HG03280 (cell line): Measurements from ENCODE around the gene TSPAN4.

Experiments
- ATAC-seq: cut with Tn5 transposase; IDR thresholded peaks from one replicate; pipeline ENCODE4 v1.9.1; 2021; ENCODE audit warnings: mild to moderate bottlenecking, moderate library complexity; ENCODE audit not compliant: unreplicated experiment

The TSPAN4 gene

DNA sequence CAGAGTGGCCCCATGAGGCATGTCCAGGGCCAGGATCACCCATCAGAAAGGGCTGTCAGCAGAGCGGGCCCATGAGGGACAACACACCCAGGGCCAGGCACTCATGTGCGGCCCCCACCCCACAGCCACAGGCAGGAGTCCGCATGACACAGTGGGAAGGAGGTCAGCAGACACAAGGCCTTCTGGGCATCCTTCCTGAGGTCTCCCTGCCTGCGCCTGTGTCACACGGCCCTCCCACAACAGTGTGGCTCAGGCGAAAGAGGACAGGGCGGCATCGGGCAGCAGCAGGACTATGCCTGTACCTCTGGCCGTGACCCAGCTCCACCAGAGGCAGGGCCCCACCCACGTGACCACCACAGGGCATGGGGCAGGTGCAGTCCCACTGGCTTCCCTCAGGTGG lies 40.9 kb downstream of the TSPAN4 start:
- ATAC-seq: no peak

DNA sequence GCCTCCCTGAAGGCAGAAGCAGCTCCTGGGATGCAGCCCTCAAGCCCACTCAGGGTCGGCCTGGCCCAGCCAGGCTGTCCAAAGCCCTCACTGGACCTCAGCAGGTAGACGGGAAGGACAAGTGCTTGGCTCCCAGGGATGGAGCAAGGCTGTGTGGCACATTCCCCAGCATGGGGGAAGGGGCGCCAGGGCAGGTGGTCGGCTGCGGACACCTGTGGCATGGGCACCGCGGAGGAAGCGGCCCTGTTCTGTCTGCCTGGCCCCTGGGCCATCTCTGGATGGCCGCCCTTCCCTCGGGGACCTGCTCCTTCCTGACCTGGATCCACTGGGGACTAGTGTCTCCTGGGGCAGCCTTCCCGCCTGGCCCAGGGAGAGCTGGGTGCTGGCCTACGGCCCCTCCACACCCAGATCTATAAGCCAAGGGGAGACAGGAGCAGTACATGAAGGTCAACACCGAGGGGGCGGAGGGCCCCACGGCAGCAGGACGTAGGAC lies 42.0 kb downstream of the TSPAN4 start:
- no peak for ATAC-seq

DNA sequence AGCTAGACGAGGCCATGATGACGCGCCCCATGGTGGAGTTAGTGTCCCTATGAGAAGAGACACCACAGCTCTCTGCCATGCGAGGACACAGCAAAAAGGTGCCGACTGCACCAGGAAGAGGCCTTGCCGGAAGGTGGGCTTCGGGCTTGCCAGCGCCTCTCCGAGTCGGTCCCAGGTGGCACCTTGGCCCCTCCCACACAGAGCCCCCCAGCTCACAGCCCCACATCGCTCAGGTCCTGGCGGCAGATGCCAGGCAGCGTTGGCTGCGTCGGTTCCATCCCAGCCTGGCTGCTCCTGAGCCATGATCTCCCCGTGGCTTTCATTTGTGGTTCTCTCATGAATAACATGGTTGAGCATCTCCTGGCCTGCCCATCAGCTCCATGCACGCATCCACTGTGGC lies 43.9 kb downstream of the TSPAN4 start:
- no peak for ATAC-seq

DNA sequence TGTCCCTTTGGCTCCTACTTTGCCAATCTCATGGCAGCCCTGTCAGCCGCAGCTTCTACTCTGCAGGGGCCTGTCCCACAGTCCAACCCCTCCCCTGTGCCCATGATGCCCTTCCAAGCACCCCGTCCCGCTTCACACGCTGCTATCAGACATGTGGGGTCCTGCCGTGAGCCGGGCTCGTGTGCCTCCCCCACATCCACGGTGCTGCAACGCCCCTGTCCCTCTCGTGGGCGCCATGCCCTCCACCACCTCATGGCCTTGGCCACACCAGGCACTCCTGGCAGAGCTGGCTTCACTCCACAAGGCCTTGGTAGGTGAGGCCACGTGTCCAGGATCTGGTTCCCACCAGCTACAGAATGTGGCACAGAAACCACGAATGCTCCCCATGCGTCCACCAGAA lies 44.9 kb downstream of the TSPAN4 start:
- no peak for ATAC-seq

DNA sequence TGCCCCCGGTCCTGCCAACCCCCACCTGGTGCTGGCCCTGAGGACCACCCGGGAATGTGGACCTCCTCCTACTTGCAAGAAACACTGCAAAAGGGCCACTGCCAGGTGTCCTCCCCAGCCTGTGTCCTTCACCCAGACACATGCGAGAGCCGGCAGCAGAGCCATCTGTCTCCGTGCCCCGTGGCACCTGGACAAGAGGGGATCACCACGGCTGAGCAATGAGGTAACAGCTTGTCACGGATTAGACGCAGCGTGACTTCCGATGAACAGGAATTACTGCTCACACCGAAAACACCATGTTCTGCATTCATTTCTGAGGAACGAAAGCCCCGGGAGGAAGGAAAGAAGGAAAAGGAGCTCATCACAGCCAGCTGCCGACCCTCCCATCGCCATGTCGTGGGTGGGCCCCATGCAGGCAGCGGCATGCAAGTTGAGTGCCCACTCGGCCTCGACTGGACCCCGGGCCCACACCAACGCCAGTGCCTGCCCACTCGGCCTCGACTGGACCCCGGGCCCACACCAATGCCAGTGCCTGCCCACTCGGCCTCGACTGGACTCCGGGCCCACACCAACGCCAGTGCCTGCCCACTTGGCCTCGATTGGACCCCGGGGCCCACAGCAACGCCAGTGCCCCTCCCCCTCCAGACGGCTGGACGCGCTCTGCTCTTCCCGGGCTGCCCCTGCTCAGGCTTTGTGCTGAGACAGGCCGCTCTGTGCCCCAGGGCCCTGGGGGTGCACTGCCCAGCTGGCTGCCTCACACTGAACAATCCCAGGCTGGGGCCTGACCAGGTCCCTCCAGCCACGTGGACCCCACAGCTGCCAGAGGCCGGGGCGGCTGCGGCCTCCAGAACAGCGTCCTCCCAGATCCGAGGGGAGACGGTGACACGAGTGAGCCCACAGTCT lies 45.9 kb downstream of the TSPAN4 start:
- ATAC-seq: no peak

DNA sequence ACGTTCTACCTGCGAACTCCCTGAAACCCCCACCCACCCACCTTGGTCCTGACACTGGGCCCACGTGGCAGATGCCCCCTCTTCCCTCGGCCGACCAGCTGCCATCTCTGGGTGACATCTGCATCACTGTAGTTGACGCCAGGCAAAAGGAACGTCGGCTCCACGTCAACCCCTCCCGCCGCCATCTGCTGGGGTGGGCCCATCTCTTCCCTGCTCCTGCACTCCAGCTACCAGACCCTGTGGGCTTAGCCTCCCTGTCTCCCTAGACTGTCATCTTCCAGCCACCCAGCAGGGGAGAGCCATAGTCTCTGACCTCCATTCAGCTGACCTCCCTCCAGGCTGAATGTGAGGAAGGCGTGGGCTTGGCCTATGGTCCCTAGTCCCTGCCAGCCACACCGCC lies 46.6 kb downstream of the TSPAN4 start:
- no peak for ATAC-seq

DNA sequence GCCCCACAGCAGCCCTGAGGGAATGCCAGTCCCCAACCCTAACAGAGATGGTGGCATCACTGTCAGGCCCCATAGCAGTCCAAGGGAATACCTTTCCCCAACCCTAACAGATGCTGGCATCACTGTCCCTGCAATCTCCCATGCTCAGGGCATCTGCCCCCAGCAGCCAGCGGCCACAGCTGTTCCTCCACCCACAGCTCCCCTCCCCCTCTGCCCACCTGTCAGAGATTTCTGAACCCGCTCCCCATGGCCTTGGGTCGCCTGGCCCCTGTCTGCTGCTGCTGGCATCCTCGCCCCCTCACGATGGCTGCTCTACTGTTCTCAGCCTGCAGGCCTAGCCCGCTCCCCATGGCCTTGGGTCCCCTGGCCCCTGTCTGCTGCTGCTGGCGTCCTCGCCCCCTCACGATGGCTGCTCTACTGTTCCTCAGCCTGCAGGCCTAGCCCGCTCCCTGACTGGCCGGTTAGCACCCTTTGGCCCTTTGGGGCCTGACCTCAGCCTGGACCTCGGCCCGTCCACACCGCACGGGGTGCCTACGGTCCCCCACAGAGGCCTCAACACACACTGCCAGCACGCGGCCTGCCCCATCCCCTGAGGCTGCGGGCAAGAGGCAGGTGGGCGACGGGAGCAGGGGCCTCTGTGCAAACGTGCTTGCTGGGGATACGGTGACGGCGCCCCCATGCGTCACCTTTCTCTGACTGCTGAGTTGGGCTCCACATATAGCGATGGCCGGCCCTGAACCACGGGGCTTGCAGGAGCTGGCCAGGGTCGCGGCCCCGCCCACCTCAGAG lies 47.2 kb downstream of the TSPAN4 start:
- ATAC-seq: no peak

DNA sequence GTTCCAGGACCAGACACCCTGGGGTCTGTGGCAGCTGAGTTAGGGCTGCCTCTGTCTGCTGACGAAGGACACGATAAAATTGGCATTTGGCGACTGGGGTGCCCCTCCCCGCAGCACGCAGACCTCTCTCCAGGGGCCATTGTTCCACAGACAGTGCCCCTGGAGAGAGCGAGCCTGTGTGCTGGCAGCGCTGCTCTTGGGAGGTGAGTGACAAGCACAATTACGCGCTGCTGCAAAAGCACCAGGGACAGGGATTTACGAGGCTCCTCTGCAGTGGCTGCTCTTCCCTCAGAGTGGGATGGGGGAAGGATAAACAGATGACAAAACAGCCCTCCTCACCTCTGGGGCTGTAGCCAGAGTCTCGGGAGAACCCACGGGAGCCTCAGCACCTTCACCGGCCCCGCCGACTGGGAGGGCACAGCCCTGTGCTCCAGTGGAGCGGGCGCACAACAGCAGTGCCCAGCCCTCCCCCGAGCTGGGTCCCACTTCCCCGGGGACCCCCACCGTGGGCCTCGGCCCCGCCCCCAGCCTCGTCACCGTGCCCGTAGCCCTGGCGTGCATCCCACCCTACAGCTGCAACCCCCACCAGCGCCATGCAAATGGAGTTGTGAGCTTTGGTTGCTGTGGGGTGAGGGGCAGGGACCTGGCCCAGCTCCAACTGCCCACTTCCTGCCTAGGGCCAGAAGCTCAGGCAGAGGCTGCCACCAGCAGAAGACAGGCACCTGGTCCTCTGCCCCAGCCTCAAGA lies 48.3 kb downstream of the TSPAN4 start:
- no peak for ATAC-seq

DNA sequence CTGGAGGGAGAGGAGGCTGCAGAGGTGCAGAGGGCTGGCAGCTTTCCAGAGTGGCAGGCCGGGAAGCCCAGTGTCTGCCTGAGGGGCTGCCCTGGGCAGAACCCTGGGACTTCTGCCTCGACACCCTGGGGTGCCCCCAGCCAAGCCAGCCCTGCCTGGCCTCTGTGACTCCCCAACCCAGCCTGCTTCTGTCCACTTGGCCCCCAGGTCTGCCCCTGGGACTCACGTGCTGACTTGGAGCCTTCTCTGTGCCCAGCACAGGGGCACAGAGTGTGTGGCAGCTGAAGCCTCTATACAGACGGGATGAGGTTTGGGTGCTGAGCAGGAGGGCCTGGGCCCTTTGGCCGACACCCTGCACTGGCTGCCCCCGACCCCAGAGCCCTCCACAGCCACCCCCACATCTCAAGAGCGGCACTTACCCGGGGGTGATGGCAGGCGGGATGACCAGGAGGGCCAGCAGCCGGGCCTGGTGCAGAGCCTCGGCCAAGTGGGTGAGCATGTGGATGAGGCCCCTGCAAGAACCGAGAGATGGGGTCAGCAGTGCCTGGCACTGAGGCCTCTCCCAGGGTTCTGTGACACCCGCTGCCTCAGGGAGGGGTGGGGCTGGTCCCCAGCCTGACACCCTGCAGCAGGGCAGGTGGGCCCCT lies 50.5 kb downstream of the TSPAN4 start:
- ATAC-seq: no peak

DNA sequence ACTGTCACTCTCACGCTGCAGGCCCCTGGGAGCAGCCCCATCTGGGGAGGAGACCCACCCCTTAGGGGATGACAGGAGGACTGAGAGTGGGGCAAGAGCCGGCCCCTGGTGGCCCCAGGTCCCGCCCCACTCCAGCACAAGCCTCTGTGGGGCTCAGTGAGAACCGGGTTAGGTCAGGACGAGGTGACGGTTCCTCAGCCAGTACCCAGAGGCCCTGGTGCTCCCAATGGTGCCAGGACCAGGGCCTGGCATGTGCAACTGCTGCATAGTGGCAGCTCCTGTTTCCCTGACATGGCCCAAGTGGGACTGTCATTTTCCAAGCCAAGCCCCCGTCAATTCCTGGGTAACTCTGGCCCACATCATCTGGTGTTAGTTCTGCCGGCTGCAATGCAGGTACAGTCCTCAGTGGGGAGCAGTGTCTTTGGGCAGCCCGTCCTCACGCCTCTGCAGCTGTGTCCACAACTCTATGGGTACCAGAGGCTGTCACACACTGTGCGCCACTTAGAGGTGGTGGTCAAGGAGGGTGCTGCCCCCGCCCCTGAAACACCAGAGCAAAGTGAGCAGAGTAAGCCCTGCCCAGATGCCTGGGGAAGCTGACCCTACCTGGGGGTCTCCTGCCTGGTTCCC lies 52.0 kb downstream of the TSPAN4 start:
- no peak for ATAC-seq

DNA sequence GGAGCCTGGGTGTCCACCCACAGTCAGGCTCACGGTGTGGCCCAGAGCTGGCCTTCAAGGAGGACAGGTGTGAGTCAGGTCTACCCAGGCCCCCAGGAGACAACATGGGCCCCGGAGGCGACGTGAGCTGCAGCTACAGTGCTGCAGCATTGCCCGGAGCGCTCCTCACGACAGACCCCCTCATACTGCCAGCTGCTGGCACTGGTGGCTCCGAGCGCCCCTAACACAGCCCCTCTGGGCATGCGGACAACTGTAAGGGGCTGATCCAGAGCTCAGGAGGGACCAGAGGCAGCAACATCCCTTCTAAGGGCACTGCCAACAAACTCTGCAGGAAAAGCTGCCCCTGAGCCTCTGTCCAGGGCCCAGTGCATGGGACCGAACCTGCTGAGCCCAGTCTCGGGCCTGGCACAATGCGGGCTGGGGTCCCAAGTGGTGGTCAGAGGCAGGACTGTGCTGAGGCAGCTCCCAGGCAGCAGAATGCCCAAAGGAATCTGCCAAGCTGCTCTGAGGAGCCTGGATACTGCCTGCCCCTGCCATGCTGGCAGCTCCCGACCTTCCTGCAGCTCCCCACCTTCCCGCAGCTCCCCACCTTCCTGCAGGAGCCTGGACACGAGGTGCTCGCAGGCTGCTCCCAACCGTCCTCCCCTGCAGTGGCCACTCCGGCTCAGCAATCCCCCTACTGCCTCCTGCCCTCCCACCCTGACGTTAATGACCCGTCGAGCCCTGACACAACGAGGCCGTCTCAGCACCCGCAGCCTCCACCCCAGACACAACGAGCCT lies 52.9 kb downstream of the TSPAN4 start:
- ATAC-seq: no peak

DNA sequence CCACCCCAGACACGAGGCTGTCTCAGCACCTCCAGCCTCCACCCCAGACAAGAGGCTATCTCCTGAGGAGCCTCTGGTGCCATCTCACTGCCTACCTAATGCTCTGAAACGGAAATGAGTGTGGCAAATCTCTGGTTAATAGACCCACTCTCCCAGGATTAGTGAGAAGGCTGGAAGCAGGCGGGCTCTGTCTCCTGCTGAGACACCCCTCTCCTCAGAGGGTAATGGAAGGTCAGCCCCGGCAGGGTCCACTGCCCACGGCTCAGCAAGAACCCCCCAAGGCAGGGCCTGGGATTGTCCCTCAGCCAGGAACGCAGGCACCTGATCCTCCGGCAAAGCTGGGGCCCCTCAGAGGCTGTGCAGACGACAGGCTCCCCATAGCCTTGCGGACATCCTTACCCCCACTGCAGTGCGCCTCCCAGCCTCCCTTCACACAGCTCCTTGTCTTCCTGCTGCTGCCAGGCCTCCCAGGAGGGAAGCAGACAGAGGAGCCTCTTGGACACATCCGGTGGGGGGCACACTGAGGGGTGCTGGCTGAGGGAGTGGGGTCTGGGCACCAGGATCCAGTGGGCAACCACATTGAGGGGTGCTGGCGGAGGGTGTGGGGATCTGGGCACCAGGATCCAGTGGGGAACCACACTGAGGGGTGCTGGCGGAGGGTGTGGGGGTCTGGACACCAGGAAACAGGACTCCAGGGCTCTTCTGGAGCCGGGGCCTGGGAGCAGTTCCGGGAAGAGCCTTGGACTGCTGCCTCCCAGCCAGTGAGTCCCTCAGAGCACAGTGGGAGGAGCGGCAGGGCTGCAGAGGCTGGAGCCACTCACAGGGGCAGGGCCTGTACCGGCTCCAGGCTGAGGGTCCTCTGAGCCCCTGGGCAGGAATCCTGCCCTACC lies 54.8 kb downstream of the TSPAN4 start:
- no peak for ATAC-seq

DNA sequence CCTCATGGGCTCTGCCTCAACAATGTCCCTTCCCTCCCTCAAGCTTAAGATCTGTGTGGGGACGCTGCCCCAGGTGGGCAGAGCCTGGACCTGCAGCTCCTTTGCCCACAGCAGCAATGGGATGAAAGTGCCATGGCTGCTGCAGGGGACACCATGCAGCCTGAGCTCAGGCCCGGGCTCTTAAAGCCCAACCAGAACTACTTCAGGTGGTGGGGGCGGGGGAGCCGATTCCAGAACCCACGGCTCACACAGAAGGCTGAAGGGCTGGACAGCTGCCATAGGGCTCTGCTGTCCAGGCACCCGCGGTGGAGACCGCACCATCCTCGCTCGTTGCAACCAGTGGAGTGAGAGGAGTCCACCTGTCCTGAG lies 55.5 kb downstream of the TSPAN4 start:
- ATAC-seq: no peak

DNA sequence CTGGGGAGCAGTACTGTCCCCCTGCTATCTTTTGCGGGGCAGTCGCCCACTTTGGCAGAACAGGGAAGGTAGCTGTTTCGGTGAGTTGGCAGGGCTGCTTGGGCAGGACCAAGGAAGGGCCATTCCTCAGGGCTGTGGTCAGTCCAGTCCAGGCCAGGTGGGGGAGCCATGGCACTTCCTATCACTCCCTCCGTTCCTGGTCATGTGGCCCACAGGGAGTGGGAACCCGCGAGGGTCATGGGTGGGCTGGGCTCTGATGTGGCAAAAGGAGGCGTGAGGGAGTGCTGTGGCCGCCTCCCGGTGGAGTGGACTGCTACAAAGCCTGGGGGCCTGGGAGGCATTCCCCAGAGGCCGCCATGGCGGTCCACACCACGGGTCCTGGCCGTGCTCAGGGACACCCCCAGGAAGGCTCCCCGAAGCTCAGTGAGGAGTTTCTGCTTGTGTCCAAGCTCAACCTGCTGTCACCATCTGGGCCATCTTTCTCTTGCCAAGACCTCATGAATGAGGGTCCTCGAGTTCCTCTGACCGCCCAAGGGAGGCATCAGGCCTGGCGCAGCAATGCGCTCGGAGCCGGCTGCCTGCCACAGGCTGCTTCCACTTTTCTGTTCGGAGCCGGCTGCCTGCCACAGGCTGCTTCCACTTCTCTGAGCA lies 56.0 kb downstream of the TSPAN4 start:
- no peak for ATAC-seq

DNA sequence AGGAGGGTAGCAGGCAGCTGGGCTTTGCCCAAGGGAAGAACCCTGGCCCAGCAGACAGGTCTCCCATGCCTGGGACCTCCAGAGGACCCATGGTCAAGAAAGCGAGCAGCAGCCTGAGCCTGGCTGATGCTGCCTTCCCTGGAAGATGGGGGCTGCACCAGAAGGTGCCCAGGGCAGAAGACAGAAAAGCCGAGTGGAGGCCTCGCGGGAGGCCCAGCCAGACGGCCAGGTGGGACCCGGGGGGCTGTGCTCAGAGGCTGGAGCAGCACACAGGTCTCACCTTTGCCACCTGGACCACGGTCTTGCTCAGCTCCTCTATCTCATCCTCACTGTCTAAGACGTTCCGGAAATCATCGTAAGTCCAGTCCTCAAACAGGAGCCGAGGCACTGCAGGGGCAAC lies 57.1 kb downstream of the TSPAN4 start:
- no peak for ATAC-seq

DNA sequence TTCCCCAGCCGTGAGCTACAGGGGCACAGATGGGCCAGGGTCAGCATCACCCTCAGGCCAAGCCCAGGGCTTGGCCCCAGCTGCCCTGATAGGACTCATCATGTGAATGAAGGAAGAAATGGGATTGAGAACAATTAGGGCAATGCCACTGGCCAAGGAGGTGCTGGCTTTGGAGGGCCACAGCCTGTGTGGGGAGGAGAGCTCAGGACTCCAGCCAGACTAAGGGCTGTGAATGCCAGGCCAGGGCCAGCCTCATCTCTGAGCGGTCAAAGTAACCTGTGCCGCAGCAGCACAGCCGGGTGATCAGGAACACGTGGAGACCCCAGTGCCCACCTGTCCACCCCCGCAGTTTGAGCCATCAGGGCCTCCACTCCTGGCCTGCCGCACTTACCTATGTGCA lies 57.9 kb downstream of the TSPAN4 start:
- ATAC-seq: no peak

DNA sequence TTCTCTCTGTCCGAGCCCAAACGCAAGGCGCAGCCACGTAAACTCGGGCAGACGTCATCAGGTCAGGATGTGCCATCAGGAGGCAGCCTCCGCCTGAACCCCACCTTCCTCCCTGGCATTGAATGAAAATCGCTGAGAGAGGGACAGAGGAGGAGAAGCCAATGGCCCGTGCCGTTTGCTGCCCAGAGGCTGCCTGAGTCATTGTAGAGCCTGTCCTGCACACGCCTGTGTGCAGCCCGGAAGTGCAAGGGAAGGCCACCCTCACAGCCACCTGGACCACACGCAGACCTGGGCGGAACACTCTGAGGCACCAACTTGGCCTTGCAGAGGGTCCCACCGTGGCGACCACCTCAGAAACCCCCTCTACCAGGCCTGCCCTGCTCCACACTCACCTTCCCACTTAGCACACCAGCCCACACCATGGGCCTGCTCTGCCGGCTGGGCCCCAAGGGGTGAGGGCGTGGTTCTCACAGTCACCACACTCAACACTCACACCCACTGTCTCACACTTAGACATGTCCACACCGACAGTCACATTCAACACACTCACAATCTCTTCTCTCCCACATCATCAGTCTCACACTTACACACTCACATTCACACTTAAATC lies 58.9 kb downstream of the TSPAN4 start:
- no peak for ATAC-seq

DNA sequence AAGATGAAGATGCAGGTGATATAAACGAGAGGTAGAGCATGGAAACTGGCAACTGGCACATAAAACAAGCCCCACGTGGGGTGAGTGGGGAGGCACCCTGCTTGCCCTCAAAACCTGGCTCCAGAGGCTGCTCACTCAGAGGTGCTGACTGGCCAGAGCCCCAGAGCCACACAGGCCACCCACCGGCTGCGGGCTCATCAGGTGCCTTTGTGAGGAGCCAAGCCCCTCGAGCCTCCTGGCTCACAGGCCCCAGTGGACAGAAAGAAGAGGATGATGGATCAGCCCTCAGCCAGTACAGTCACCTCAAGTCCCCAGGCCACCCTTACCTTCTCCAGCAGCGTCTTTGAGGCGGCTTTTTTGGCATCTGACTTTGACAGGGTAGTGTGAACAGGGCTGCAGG lies 61.7 kb downstream of the TSPAN4 start:
- ATAC-seq: no peak
